ENCODE results near the gene PKHD1. TPM values are rescaled to one million over a fixed set of nuclear protein-coding genes. Genes with fewer than 3 reads are reported as not detected.
"Not testable (repeated sequence)": the region's sequence is repeated elsewhere in the genome, so short reads cannot be mapped to it uniquely, and the experiment has no call there.

Gene PKHD1
- total RNA-seq, 4 donors from 2014 or later: 0.09 to 0.83 (median 0.29) TPM; not detected in 1

GRCh38 chr6:51954681-51955080, 132.7 kb downstream of the PKHD1 start:
- Histone ChIP-seq H3K27ac (no peak overlapping the region), H3K4me3 (no peak overlapping the region), H3K36me3 (no peaks in the 10 kb centered on the region), H3K4me1 (no peaks in the 10 kb centered on the region), H3K27me3 (no peaks in the 10 kb centered on the region), H3K9me3 (no peaks in the 10 kb centered on the region)
- TF ChIP-seq POLR2A (IDR thresholded peaks at IDR 0.05): no peak
- no peak for TF ChIP-seq CTCF (IDR thresholded peaks at IDR 0.05)
- DNase-seq: no peak
- intact Hi-C loops (cut with DNase I; ENCODE audit: low total_unique reads): no loop called here

- H3K27me3 ChIP-seq: no peaks in the 10 kb centered on the region
- DNase-seq: no peak
These were observed 134.2 kb downstream of the PKHD1 start for GRCh38 chr6:51953246-51953645.

GRCh38 chr6:51951924-51952323, 135.5 kb downstream of the PKHD1 start:
- no peak for DNase-seq
- Histone ChIP-seq H3K36me3 (no peaks in the 10 kb centered on the region), H3K4me3 (no peak overlapping the region), H3K9me3 (no peaks in the 10 kb centered on the region), H3K4me1 (no peaks in the 10 kb centered on the region), H3K27ac (no peak overlapping the region), H3K27me3 (no peaks in the 10 kb centered on the region)
- TF ChIP-seq POLR2A (IDR thresholded peaks at IDR 0.05) (no peak), CTCF (IDR thresholded peaks at IDR 0.05) (no peak)
- intact Hi-C loops (cut with DNase I; ENCODE audit: low total_unique reads): no loop called here

More at GRCh38 chr6:51953246-51953645, 134.2 kb downstream of the PKHD1 start:
- TF ChIP-seq CTCF (IDR thresholded peaks at IDR 0.05) (no peak), POLR2A (IDR thresholded peaks at IDR 0.05) (no peak)
- Histone ChIP-seq H3K9me3 (no peaks in the 10 kb centered on the region), H3K36me3 (no peaks in the 10 kb centered on the region), H3K4me1 (no peaks in the 10 kb centered on the region), H3K27ac (no peak overlapping the region), H3K4me3 (no peak overlapping the region)
- intact Hi-C loops (cut with DNase I; ENCODE audit: low total_unique reads): no loop called here

GRCh38 chr6:51949526-51949925, 137.9 kb downstream of the PKHD1 start:
- Histone ChIP-seq H3K4me1 (no peaks in the 10 kb centered on the region), H3K4me3 (no peak overlapping the region), H3K27ac (no peak overlapping the region), H3K36me3 (no peaks in the 10 kb centered on the region), H3K27me3 (no peaks in the 10 kb centered on the region), H3K9me3 (no peaks in the 10 kb centered on the region)
- TF ChIP-seq POLR2A (IDR thresholded peaks at IDR 0.05) (no peak), CTCF (IDR thresholded peaks at IDR 0.05) (no peak)
- DNase-seq: no peak
- intact Hi-C loops (cut with DNase I; ENCODE audit: low total_unique reads): no loop called here

GRCh38 chr6:51939695-51940094, 147.7 kb downstream of the PKHD1 start:
- intact Hi-C loops (cut with DNase I; ENCODE audit: low total_unique reads); H3K4me1 ChIP-seq; H3K27me3 ChIP-seq; H3K27ac ChIP-seq; H3K9me3 ChIP-seq; H3K36me3 ChIP-seq; H3K4me3 ChIP-seq; DNase-seq: not testable (repeated sequence)

Measured in uterus (tissue), 4 donors.